Activated CD8-positive, alpha-beta T cell treated with anti-CD3 and anti-CD28 coated beads for 36 hours (primary cell): ENCODE data around the gene SMARCA2. TPM values are rescaled to one million over a fixed set of nuclear protein-coding genes. Genes with fewer than 3 reads are reported as not detected.

Experiments
- ATAC-seq: fragments of 200-7000 bp; cut with Tn5 transposase; one replicate; pipeline ENCODE4 v1.10.0; 2021; ENCODE audit warnings: mild to moderate bottlenecking, moderate library complexity
- CTCF ChIA-PET: fragments of 350-600 bp; sonication (Branson Sonifier 250); formaldehyde crosslinking; loops from one replicate; lab custom pipeline; 2021; ENCODE audit warnings: antibody characterized with exemption; lab: Charles Lee
- POLR2A ChIA-PET: fragments of 350-600 bp; sonication (Branson Sonifier 250); formaldehyde crosslinking; loops from one replicate; lab custom pipeline; 2021; ENCODE audit warnings: antibody characterized with exemption; lab: Charles Lee
- DNase-seq: peaks from one replicate; pipeline ENCODE4 v3.0.0-alpha.2; 2020
- H3K27ac Mint-ChIP-seq: one replicate; pipeline ENCODE4 v1.8.0; 2021; ENCODE audit warnings: mild to moderate bottlenecking, mixed read lengths
- H3K27me3 Mint-ChIP-seq: one replicate; pipeline ENCODE4 v1.8.0; 2021; ENCODE audit warnings: mixed read lengths
- H3K36me3 Mint-ChIP-seq: one replicate; pipeline ENCODE4 v1.8.0; 2021; ENCODE audit warnings: low read depth, mixed read lengths
- H3K4me1 Mint-ChIP-seq: one replicate; pipeline ENCODE4 v1.8.0; 2021; ENCODE audit warnings: low read depth, mixed read lengths
- H3K4me3 Mint-ChIP-seq: one replicate; pipeline ENCODE4 v1.8.0; 2021; ENCODE audit warnings: mild to moderate bottlenecking, moderate library complexity, mixed read lengths
- H3K9me3 Mint-ChIP-seq: one replicate; pipeline ENCODE4 v1.8.0; 2021; ENCODE audit warnings: mixed read lengths
- intact Hi-C: fragments of 100-400 bp; cut with micrococcal nuclease; formaldehyde crosslinking; loops from one replicate; pipeline ENCODE4 v1.10.0; 2022
- total RNA-seq, 2 experiments: library from RNA; stranded (reverse); gene quantifications; one replicate each; pipeline ENCODE4 v1.2.3, GENCODE V29; 2021
- TF ChIP-seq, protein P1 (sequence below): fragments of 200-600 bp; IDR thresholded peaks from one replicate; pipeline ENCODE4 v1.8.0; 2022; ENCODE audit warnings: antibody characterized with exemption, mild to moderate bottlenecking

Gene SMARCA2
- total RNA-seq, 2 experiments from 2014 or later, result 94.7 to 99.4 TPM

DNA sequence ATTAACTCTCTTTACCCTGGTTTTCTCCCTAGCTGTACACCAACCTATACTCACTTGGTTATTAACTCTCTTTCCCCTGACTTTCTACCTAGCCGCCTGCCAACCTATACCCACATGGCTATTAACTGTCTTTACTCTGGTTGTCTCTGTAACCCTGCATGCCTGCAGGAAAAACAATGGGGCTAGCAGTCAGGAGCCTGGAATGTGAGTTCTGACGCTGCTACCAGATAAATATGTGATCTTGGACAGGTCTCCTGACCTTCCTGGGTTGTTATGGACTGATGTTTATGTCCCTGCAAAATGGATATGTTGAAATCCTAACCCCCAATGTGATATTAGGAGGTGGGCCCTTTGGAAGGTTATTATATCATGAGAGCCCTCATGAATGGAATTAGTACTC lies 119.2 kb downstream of the SMARCA2 start:
- no peak overlapping the region for H3K4me3 Mint-ChIP-seq
- H3K27ac Mint-ChIP-seq, result no peak overlapping the region
- DNase-seq (no peak), ATAC-seq (no peak)
- peaks cover 24% of the 10 kb centered on the region for H3K36me3 Mint-ChIP-seq
- H3K27me3 Mint-ChIP-seq, result no peaks in the 10 kb centered on the region
- intact Hi-C loops, result no loop called here
- ChIA-PET POLR2A (interaction anchor here (0.6 kb wide), 1 partner anchor 11 kb away, joined by 3 read pairs; no protein-coding TSS in a partner anchor), CTCF (interaction anchor here (2.5 to 4.9 kb wide), 3 partner anchors 12 to 45 kb away, joined by 8 to 33 read pairs (median 32); no protein-coding TSS in a partner anchor)
- TF ChIP-seq, protein P1, sequence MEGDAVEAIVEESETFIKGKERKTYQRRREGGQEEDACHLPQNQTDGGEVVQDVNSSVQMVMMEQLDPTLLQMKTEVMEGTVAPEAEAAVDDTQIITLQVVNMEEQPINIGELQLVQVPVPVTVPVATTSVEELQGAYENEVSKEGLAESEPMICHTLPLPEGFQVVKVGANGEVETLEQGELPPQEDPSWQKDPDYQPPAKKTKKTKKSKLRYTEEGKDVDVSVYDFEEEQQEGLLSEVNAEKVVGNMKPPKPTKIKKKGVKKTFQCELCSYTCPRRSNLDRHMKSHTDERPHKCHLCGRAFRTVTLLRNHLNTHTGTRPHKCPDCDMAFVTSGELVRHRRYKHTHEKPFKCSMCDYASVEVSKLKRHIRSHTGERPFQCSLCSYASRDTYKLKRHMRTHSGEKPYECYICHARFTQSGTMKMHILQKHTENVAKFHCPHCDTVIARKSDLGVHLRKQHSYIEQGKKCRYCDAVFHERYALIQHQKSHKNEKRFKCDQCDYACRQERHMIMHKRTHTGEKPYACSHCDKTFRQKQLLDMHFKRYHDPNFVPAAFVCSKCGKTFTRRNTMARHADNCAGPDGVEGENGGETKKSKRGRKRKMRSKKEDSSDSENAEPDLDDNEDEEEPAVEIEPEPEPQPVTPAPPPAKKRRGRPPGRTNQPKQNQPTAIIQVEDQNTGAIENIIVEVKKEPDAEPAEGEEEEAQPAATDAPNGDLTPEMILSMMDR, result no peak
- no peaks in the 10 kb centered on the region for H3K9me3 Mint-ChIP-seq
- H3K4me1 Mint-ChIP-seq, result peaks cover 18% of the 10 kb centered on the region

DNA sequence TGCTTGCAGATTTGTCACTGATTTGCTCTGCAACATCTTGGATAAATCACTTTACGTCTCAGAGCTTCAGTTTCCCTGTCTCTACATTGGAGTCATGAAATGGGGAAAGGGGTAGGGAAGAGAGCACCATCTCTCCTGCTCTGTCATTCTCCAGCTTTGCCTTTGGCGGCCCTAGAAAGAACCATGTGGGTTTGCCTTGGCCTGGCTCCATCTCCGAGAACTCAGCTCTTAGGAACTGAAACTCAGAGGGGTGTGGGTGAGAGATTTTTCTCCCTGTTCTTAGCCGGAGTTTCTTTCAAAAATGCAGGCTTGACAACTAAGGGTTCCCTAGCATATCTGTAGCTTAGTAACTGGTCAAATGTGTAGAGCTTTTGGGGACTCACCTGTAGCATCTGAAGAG lies 123.5 kb downstream of the SMARCA2 start:
- no peak for ATAC-seq
- peaks cover 43% of the 10 kb centered on the region for H3K36me3 Mint-ChIP-seq
- POLR2A ChIA-PET, result interaction anchor here (0.5 to 1.5 kb wide), 2 partner anchors 19 to 22 kb away, joined by 3 read pairs; no protein-coding TSS in a partner anchor
- no peak for DNase-seq
- peaks cover 32% of the 10 kb centered on the region for H3K4me1 Mint-ChIP-seq
- CTCF ChIA-PET, result interaction anchor here (1.2 to 1.5 kb wide), 2 partner anchors 41 to 42 kb away, joined by 4 to 6 read pairs; no protein-coding TSS in a partner anchor
- intact Hi-C loops, result no loop called here
- no peaks in the 10 kb centered on the region for H3K9me3 Mint-ChIP-seq
- no peaks in the 10 kb centered on the region for H3K27me3 Mint-ChIP-seq
- H3K27ac Mint-ChIP-seq, result no peak overlapping the region
- TF ChIP-seq, protein P1, result no peak
- no peak overlapping the region for H3K4me3 Mint-ChIP-seq

DNA sequence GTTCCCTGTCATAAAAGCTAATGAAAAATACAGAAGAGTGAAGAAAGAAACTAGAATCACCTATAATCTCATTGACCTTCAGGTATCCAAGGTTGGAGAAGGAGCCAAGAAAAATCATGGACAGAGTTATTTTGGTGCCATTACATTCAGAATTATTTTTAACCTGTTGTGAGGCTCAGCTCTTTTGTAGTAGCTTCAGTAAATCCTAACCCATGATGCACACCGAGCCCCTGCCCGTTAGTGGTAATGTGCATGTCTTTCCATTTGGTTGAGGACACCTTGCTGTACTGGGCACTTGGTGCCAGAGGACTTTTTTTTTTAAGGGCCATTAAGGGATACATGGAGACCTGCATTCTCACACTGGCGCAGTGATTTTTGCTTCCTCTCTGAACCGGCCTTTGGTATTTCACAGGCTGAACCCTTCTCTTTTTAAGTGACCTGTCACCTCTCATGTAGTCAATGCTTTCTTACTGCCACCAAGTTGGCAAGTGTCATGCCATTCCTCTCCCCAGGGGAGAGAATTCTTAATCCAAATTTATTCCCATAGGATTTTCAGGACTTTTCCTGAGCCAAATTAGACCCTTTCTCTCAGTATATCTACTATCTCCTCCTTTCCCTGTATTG lies 125.6 kb downstream of the SMARCA2 start:
- no peak overlapping the region for H3K27ac Mint-ChIP-seq
- H3K9me3 Mint-ChIP-seq, result no peaks in the 10 kb centered on the region
- no peaks in the 10 kb centered on the region for H3K27me3 Mint-ChIP-seq
- intact Hi-C loops, result no loop called here
- DNase-seq, result no peak
- TF ChIP-seq, protein P1, result no peak
- POLR2A ChIA-PET, result interaction anchor here (0.9 kb wide), 1 partner anchor 180 kb away, joined by 3 read pairs; no protein-coding TSS in a partner anchor
- H3K4me3 Mint-ChIP-seq, result no peak overlapping the region
- CTCF ChIA-PET, result interaction anchor here (1.2 to 1.6 kb wide), 2 partner anchors 9 to 40 kb away, joined by 3 to 7 read pairs; no protein-coding TSS in a partner anchor
- H3K4me1 Mint-ChIP-seq, result peaks cover 37% of the 10 kb centered on the region
- H3K36me3 Mint-ChIP-seq, result peaks cover 35% of the 10 kb centered on the region
- ATAC-seq, result no peak

DNA sequence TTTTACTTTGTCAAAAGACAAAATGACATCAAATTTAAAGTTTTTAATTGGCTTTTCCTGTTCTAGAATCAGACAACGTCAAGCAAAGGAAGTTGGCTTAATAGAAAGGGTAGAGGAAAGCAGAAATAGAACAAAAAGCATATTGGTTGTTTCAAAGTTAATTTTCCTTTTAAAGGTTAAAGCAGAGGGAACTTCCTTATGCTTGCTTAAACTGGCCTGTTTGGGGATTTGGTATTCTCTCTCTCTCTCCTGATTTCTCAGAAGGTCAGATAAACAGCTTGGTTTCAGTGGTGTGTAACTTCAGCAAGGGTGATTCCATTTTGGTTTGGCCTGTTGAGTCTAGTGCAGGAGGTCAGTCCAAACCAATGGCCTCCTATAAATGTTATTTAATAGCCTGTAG lies 127.1 kb downstream of the SMARCA2 start:
- CTCF ChIA-PET, result interaction anchor here (0.6 kb wide), 1 partner anchor 25 kb away, joined by 3 read pairs; no protein-coding TSS in a partner anchor
- no peak for DNase-seq
- POLR2A ChIA-PET, result no interaction called here
- H3K9me3 Mint-ChIP-seq, result no peaks in the 10 kb centered on the region
- ATAC-seq, result no peak
- peaks cover 37% of the 10 kb centered on the region for H3K36me3 Mint-ChIP-seq
- H3K4me3 Mint-ChIP-seq, result no peak overlapping the region
- peaks cover 45% of the 10 kb centered on the region for H3K4me1 Mint-ChIP-seq
- no peak overlapping the region for H3K27ac Mint-ChIP-seq
- TF ChIP-seq, protein P1, result no peak
- H3K27me3 Mint-ChIP-seq, result no peaks in the 10 kb centered on the region
- intact Hi-C loops, result no loop called here

DNA sequence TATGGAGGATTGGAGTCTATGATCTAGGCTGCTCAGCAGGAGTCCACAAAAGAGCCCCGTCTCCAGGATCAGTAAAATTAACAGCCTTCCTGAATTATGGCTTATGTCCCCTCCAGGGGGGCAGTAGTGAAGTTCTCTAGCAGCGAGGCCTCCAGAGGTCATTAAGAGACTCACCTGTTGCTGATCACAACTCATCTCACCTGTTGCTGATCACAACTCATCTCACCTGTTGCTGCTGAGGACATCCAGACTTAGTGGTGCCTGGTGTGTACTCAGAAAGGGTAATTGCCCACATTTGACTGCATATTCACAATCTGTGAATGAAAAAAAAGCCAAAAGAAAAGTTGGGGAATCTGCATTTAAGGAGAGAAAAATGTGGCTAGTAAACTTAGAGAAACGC lies 129.5 kb downstream of the SMARCA2 start:
- no peak for ATAC-seq

More for the DNA sequence above, 129.5 kb downstream of the SMARCA2 start:
- no peak for DNase-seq
- Mint-ChIP-seq H3K27me3 (no peaks in the 10 kb centered on the region), H3K4me3 (no peak overlapping the region), H3K27ac (no peak overlapping the region), H3K36me3 (peaks cover 29% of the 10 kb centered on the region), H3K4me1 (peaks cover 43% of the 10 kb centered on the region), H3K9me3 (no peaks in the 10 kb centered on the region)
- TF ChIP-seq, protein P1, result no peak
- intact Hi-C loops, result no loop called here
- POLR2A ChIA-PET, result no interaction called here
- CTCF ChIA-PET, result no interaction called here
